Measurements from ENCODE around the gene C6orf136.

DNA sequence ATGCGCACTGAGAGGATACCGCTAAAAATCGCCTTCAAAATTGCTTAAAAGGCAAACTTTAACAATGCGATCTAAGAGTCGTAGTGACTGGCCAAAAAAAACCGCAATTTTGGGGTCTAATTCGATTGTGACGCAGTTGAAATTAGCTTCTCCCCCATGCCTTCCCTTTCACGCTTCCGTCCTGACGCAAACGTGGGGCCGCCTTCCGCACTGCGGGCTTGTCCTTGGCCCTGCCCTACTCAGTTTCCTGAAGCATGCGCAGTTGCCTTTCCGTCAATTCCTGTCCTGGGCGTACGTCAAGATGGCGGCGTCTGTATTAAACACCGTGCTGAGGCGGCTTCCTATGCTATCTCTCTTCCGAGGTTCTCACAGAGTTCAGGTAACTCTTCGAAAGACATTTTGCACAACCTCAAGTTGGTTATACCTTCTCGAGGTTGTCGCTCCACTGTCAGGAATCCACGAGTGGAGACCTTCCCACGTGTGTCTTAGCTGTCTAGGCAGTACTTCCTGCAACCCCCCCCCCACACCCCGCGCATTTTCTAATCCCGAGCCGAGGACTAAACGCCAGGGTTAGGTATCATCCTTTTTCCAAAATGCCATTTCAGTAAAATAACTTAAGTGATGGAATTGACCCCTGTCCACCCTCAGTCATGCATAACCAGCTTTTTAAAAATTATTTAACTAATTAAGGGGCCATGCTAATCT, 29.2 kb upstream of the C6orf136 start, which contains the start of gene MRPS18B:
- TF ChIP-seq POLR2A (IDR thresholded peaks at IDR 0.05) (peak in 1 of 2 donors; percentile 71), POLR2AphosphoS5 (IDR thresholded peaks at IDR 0.05; ENCODE audit: insufficient read depth in 1 of 2, low read depth in 1 of 2) (peak; percentile 86 to 98)
- TF ChIP-seq, protein P1, sequence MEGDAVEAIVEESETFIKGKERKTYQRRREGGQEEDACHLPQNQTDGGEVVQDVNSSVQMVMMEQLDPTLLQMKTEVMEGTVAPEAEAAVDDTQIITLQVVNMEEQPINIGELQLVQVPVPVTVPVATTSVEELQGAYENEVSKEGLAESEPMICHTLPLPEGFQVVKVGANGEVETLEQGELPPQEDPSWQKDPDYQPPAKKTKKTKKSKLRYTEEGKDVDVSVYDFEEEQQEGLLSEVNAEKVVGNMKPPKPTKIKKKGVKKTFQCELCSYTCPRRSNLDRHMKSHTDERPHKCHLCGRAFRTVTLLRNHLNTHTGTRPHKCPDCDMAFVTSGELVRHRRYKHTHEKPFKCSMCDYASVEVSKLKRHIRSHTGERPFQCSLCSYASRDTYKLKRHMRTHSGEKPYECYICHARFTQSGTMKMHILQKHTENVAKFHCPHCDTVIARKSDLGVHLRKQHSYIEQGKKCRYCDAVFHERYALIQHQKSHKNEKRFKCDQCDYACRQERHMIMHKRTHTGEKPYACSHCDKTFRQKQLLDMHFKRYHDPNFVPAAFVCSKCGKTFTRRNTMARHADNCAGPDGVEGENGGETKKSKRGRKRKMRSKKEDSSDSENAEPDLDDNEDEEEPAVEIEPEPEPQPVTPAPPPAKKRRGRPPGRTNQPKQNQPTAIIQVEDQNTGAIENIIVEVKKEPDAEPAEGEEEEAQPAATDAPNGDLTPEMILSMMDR (IDR thresholded peaks at IDR 0.05): no peak

All from vagina (tissue), 2 donors.